ENCODE data around the gene TBC1D14. TPM values are rescaled to one million over a fixed set of nuclear protein-coding genes. Genes with fewer than 3 reads are reported as not detected.
"Not testable (repeated sequence)": the region's sequence is repeated elsewhere in the genome, so short reads cannot be mapped to it uniquely, and the experiment has no call there.

The TBC1D14 gene
- total RNA-seq, 1 donor: 42.3 TPM

DNA sequence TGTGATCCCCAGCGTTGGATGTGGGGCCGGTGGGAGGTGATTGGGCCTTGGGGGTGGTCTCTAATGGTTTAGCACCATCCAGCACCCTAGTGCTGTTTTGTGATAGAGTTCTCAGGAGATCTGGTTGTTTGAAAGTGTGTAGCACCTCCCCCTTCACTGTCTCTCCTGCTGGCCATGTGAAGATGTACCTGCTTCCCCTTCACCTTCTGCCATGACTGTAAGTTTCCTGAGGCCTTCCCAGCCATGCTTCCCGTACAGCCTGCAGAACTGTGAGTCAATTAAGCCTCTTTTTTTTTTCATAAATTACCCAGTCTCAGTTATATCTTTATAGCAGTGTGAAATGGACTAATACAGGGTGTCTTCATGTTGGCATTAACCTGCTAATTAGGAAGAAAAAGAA is 19.3 kb upstream of the TBC1D14 start:
- no peak overlapping the region for H3K4me3 ChIP-seq (ENCODE audit: low read depth, low read length)
- DNase-seq (ENCODE audit: low read depth): no peak
- TF ChIP-seq, protein P1, sequence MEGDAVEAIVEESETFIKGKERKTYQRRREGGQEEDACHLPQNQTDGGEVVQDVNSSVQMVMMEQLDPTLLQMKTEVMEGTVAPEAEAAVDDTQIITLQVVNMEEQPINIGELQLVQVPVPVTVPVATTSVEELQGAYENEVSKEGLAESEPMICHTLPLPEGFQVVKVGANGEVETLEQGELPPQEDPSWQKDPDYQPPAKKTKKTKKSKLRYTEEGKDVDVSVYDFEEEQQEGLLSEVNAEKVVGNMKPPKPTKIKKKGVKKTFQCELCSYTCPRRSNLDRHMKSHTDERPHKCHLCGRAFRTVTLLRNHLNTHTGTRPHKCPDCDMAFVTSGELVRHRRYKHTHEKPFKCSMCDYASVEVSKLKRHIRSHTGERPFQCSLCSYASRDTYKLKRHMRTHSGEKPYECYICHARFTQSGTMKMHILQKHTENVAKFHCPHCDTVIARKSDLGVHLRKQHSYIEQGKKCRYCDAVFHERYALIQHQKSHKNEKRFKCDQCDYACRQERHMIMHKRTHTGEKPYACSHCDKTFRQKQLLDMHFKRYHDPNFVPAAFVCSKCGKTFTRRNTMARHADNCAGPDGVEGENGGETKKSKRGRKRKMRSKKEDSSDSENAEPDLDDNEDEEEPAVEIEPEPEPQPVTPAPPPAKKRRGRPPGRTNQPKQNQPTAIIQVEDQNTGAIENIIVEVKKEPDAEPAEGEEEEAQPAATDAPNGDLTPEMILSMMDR (IDR thresholded peaks at IDR 0.05; ENCODE audit: insufficient read depth, low read depth, low read length): no peak

DNA sequence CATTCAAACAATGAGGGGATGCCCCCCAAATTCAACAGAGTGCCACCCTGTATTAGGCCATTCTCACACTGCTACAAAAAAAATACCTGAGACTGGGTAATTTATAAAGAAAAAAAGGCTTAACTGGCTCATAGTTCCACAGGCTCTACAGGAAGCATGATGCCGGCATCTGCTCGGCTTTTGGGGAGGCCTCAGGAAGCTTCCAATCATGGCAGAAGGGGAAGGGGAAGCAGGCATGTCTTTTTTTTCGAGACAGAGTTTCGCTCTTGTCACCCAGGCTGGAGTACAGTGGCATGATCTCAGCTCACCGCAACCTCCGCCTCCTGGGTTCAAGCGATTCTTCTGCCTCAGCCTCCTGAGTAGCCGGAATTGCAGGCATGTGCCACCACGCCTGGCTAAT is 18.7 kb upstream of the TBC1D14 start:
- H3K4me3 ChIP-seq (ENCODE audit: low read depth, low read length): not testable (repeated sequence)

DNA sequence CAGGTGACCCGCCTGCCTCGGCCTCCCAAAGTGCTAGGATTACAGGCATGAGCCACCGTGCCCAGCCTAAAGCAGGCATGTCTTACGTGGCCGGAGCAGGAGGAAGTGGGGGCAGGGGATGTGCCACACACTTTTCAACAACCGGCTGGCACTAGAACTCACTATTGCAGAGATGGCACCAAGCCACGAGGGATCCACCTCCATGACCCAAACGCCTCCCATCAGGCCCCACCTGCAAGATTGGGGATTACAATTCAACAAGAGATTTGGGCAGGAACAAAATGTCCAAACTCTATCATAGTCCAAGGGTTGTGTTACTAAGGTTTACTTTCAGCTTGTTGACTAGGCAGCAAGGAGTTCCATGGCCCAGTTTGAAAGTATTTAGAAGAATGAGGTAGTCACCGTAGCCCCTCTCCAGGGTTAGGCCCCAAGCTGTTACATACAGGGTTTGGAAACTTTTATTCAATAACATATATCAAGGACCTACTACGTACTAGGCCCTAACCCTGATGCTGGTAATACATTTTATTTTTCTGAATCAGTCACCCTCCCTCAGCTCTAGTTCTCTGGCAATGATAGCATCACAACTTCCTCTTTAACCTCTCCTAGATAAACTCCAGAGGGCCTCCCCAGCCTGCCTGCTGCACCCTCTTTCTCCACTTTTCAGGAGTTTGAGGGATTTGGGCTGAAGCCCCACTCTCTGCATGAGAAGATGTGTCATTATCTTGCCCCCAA is 18.0 kb upstream of the TBC1D14 start:
- TF ChIP-seq, protein P1 (IDR thresholded peaks at IDR 0.05; ENCODE audit: insufficient read depth, low read depth, low read length): no peak
- no peak for DNase-seq (ENCODE audit: low read depth)

More for the DNA sequence above, 18.7 kb upstream of the TBC1D14 start:
- not testable (repeated sequence) for DNase-seq (ENCODE audit: low read depth)

GRCh38 chr4:6892190-6892908 is 17.3 kb upstream of the TBC1D14 start:
- TF ChIP-seq, protein P1 (IDR thresholded peaks at IDR 0.05; ENCODE audit: insufficient read depth, low read depth, low read length): peak; percentile 32
- no peak overlapping the region for H3K4me3 ChIP-seq (ENCODE audit: low read depth, low read length)
- peak; percentile 69 for DNase-seq (ENCODE audit: low read depth)

More for the DNA sequence above, 18.0 kb upstream of the TBC1D14 start:
- H3K4me3 ChIP-seq (ENCODE audit: low read depth, low read length): no peak overlapping the region

- DNase-seq (ENCODE audit: low read depth): no peak
- H3K4me3 ChIP-seq (ENCODE audit: low read depth, low read length): no peak overlapping the region
- TF ChIP-seq, protein P1 (IDR thresholded peaks at IDR 0.05; ENCODE audit: insufficient read depth, low read depth, low read length): no peak
Measured at GRCh38 chr4:6892909-6893202, 16.8 kb upstream of the TBC1D14 start.

DNA sequence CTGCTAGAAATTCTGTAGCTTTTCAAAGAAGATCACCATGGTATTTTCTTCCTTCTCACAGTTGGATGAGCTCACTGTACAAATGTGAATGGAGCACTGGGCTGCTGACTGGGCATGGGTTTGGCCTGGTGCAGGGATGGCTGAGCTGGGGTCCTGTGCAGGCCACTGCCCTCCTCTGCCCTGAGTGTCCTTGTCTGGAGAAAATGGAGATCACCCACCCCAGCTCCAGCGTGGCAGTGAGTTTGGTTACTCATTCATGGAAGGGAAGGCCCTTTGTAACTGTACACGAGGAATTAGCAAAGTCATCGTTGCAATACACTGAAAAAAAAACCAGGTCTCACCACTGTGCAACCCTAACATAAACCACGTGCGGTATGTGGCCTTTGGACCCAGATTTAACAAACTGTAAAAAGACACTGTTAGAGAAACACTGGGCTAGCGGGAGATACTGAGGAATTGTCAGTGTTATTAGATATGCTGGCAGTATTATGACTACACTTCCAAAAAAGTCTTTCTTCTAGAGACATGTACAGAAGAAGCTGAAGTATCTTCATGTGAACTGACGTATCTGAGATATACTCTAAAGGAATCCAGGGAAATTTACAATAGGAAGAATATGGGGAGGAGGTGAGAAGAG is 16.1 kb upstream of the TBC1D14 start:
- DNase-seq (ENCODE audit: low read depth): peak; percentile 83
- TF ChIP-seq, protein P1 (IDR thresholded peaks at IDR 0.05; ENCODE audit: insufficient read depth, low read depth, low read length): no peak

GRCh38 chr4:6894086-6894478 is 15.5 kb upstream of the TBC1D14 start:
- TF ChIP-seq, protein P1 (IDR thresholded peaks at IDR 0.05; ENCODE audit: insufficient read depth, low read depth, low read length): no peak
- no peak overlapping the region for H3K4me3 ChIP-seq (ENCODE audit: low read depth, low read length)
- DNase-seq (ENCODE audit: low read depth): no peak

More for the DNA sequence above, 16.1 kb upstream of the TBC1D14 start:
- no peak overlapping the region for H3K4me3 ChIP-seq (ENCODE audit: low read depth, low read length)

All from fibroblast of villous mesenchyme (primary cell).